GM18951 (cell line): ENCODE data around the gene GP2.

Experiments used
- POLR2A ChIP-seq: IDR thresholded peaks from 4 replicates; pipeline ENCODE4 v1.6.1; 2011; ENCODE audit warnings: mild to moderate bottlenecking; ENCODE audit not compliant: insufficient read length, insufficient read depth; ENCODE audit errors: extremely low read depth
- in situ Hi-C: fragments of 300-500 bp; cut with MboI; formaldehyde crosslinking; loops from one replicate; pipeline ENCODE4 v1.12.0; 2022; ENCODE audit warnings: low sequenced_read_pairs, mixed read lengths, inconsistent platforms; ENCODE audit not compliant: unreplicated experiment

The GP2 gene

DNA sequence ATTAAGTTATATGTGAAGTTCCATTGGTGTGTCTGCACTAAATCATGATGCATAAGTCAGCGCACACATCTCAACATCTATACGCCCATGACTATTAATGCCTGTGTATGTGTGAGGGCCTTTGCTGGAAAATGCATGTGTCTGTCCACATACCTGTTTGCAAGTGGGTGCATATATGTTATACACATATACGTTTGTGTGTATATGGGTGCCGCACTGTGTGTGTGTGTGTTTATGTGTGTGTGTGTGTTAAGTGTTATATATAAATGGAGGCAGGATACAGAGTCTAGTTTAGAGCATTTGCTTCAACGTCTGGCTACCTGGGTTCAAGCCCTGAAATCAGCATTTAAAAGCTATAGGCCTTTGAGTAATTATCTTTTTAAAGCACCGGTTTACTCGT, 19.5 kb downstream of the GP2 start:
- in situ Hi-C loops, result no loop called here
- TF ChIP-seq POLR2A, result no peak

DNA sequence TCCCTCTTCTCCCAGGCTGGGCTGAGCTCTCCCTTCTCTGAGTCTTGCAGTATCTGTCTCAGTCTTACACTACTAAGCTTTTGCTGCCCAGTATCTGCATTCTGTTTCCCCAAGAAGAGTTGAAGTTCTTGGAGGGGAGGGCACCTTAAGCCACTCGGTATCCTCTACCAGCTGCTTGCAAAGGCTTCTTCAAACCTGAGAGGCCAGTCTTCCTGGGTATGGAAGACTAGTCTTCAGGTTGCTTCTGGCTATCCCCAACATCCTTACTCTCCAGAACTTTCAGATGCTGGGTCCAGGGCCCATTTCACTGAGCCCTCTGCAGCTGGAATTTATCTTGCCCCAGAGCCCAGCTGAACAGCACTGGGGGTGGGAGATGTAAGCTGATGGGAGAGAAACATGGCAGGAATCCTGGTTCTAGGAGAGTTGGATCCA, 20.1 kb downstream of the GP2 start:
- no peak for TF ChIP-seq POLR2A

DNA sequence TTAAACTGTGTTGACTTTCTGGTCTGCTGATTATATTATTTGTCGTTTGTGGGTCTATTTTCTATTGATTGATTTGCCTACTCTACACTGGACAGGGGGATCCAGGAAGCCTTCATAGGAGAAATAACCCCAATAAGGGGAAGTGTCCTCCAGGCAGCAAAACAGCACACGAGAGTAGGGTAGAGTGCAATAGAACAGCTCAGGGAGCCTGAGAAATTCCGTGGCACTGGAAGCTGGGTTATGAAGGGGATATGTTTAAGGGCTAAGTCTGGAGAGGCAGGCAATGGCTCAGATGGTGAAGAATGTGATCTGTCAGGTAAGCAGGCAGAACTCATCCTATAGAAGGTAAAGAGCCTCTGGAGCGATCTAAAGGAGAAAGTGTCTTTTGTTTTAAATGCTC, 20.9 kb downstream of the GP2 start:
- in situ Hi-C loops, result no loop called here
- no peak for TF ChIP-seq POLR2A

More for the DNA sequence above, 20.1 kb downstream of the GP2 start:
- in situ Hi-C loops, result no loop called here

DNA sequence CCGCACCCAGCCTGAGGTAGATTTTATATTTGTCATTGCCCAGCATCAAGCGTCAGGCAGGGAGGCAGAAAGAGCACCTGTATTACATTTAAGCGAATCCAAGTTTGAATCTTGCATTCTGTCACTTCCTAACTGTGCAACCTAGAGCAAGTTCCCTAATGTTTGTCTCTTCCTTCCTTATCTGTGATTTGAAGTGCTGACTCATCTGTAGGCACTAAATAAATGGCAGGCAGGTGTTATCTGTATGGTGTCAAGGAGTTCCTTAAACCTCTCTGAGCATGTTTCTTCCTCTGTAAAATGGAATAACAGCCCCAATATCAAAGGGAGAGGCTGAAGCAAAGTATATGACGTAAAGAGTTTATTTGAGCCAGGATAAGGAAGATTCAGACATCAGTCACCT, 24.3 kb downstream of the GP2 start:
- in situ Hi-C loops, result no loop called here
- TF ChIP-seq POLR2A, result no peak

- no peak for TF ChIP-seq POLR2A
- in situ Hi-C loops, result no loop called here
These were observed 24.9 kb downstream of the GP2 start for GRCh38 chr16:20302389-20302788.

DNA sequence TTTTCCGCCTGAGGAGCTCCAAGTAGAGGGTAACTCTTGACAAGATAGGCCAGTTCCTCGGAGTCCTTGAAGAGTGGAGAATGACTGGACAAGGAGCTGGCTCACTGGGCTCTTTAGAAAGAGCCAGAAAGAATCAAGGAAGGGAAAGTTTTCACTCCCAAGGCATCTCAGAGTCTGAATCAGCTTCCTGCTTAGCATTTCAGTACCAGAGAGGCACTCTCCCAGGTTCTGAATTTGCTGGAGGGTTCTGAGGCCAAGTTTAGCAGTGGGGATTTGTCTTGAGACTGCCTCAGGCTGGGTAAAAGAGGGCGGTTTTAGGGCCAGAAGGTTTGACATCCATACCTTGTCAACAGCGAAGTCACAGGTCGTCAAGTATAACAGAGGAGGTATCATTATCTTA, 25.5 kb downstream of the GP2 start:
- in situ Hi-C loops, result no loop called here
- no peak for TF ChIP-seq POLR2A

GRCh38 chr16:20300312-20301097, 26.8 kb downstream of the GP2 start:
- in situ Hi-C loops, result no loop called here

DNA sequence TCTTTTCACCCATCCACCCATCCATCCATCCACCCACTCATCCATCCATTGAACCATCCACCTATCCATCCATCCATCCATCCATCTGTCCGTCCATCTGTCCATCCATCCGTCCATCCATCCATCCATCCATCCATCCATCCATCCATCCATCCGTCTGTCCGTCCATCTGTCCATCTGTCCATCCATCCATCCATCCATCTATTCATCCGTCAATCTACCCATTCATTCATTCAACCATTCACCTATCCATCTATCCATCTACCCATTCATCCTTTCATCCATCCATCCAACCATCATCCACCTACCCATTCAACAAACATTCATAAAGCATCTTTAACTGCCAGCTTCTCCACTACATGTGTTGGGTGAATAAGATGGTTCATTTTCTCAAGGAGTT, 28.9 kb downstream of the GP2 start:
- in situ Hi-C loops, result no loop called here
- no peak for TF ChIP-seq POLR2A

More at GRCh38 chr16:20300312-20301097, 26.8 kb downstream of the GP2 start:
- no peak for TF ChIP-seq POLR2A

DNA sequence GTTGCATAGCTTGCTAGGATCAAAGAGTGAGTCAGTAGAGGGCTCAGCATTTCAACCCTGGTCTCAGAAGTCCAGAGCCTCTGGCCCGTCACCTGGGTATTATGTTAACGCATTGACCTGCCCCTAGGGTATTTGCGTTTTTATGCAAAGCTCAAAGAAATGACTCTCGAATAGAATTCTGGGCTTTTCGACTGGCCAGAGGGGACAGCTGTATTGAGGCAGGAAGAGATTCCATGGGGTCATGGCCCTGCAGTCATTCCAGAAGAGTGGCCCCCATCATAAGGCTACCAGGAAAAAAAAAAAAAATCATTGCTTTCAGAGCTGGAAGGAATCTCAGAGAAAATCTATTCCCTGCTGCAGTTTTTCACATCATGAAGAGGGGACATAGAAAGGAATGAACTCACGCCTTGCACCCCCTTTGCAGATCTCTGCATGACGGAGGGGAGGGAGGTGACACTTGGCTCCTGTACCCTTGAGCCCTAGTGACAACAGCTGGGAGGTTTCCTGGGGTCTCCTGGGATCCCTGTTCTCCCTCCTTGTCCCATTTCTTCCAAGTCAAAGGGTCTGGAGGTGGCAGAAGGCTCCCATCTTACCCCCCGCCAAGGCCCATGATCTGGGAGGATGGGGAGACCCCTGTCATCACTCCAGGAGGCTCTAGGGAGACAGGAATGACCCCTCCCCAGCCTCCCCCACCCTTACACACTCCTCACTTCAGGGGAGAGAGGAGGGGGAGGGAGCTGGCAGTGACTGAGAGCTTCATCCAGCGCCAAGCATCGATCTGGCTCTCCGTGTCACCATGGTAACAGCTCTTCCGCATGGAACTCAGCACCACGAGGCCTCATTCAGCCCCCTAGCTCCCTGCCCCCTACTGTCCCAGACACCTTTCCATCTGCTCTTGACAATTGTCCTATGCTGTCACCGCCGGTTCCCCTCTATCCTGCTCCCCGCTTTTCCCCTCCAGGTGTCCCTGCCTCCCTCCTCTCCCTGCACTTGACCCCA, 35.8 kb downstream of the GP2 start:
- in situ Hi-C loops, result no loop called here
- TF ChIP-seq POLR2A, result no peak

DNA sequence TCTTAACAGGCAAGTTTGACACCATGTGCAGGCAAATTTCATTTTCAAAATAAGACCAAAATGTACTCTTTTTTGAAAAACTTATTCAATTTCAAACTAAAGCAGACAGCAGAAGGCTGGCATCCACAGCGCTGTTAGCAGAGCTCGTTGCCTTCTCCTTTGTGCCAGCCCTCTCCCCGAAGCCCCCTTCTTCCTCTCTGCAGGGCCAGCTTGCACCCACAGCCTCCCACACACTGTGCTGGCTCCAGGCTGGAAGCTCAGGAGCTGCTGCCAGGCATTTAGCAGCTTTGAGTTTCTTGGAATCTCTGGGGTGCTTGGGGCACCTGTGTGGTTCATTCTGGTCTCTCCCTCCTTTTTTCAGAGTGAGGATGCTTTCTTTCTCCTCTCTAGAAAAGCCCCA, 37.7 kb downstream of the GP2 start:
- in situ Hi-C loops, result no loop called here
- TF ChIP-seq POLR2A, result no peak

DNA sequence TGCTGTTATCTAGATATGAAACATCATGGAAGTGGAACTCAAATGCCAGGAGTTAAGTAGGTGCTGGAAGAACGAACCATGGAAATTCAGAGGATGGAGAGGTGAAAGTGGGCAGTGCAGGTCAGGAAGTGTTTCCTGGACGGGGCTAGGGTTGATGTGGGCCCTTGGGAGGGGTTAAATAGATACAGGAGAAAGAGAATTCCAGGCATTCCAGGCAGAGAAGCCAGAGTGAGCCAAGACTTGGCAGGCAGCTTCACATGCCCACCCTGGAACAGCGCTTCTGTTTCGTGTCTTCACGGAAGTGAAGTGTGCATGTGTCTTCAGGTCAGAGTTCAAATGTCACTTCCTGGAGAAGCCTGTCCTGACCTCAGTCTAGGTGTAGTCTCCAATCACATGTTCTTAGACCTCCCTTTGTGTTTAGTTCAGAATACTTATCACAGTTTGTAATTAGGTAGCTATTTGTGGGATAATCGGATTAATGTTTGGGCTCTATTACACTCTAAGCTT, 41.3 kb downstream of the GP2 start:
- in situ Hi-C loops, result no loop called here
- TF ChIP-seq POLR2A, result no peak

DNA sequence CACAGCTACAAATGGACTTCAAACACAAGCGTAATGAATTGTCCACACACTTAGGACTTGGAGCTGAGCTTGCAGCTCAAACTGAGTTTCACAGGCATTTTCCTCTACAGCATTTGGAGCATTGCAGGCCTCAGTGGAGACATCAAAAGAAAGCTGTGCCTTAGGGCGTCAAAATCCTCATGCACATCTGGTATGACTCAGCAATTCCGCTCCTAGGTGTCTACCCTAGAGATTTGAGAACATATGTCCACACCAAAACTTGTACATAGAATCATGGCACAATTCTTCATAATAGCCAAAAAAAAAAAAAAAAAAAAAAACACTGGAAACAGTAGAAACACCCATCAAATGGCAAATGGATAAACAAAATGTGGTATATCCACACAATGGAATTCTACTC, 47.1 kb downstream of the GP2 start:
- in situ Hi-C loops, result no loop called here

GRCh38 chr16:20271893-20272292, 55.4 kb downstream of the GP2 start:
- in situ Hi-C loops, result no loop called here
- no peak for TF ChIP-seq POLR2A

More for the DNA sequence above, 47.1 kb downstream of the GP2 start:
- TF ChIP-seq POLR2A, result no peak
